ENCODE results near the gene STRN.
"Not testable (repeated sequence)": the region's sequence is repeated elsewhere in the genome, so short reads cannot be mapped to it uniquely, and the experiment has no call there.

GRCh38 chr2:36824683-36825082 is 141.7 kb downstream of the STRN start:
- TF ChIP-seq CTCF, EP300 (IDR thresholded peaks at IDR 0.05): not testable (repeated sequence)

Measured in upper lobe of left lung (tissue), 4 donors.